ENCODE results near the gene PROK1.

PROK1 gene

GRCh38 chr1:110452330-110452729 lies 1.4 kb downstream of the PROK1 start:
- Histone ChIP-seq H2AFZ (ENCODE audit: low read length) (no peak overlapping the region), H3K4me3 (ENCODE audit: low read depth, low read length, poor library complexity, severe bottlenecking) (no peak overlapping the region), H3K9me2 (ENCODE audit: low read depth, low read length) (no peaks in the 10 kb centered on the region), H3K36me3 (ENCODE audit: insufficient read depth, low read length) (no peaks in the 10 kb centered on the region), H4K20me1 (ENCODE audit: insufficient read depth, low read length) (no peaks in the 10 kb centered on the region), H3K9ac (ENCODE audit: low read length) (no peak overlapping the region), H3F3A (ENCODE audit: insufficient read depth, low read length) (no peaks in the 10 kb centered on the region), H3K79me2 (ENCODE audit: insufficient read depth, low read length) (no peaks in the 10 kb centered on the region), H3K27ac (ENCODE audit: low read depth, low read length, poor library complexity, severe bottlenecking) (no peak overlapping the region), H3K4me2 (ENCODE audit: low read length) (no peak overlapping the region), H3K27me3 (ENCODE audit: insufficient read depth, low read length) (peaks cover 3% of the 10 kb centered on the region; the same call in 1 of the 2 replicates), H3K9me3 (ENCODE audit: low read length) (no peaks in the 10 kb centered on the region), H3K4me1 (ENCODE audit: insufficient read depth, low read length, severe bottlenecking) (no peaks in the 10 kb centered on the region)
- no peak for TF ChIP-seq EZH2 (IDR thresholded peaks at IDR 0.05; ENCODE audit: borderline replicate concordance, low read length)
- TF ChIP-seq, protein P1, sequence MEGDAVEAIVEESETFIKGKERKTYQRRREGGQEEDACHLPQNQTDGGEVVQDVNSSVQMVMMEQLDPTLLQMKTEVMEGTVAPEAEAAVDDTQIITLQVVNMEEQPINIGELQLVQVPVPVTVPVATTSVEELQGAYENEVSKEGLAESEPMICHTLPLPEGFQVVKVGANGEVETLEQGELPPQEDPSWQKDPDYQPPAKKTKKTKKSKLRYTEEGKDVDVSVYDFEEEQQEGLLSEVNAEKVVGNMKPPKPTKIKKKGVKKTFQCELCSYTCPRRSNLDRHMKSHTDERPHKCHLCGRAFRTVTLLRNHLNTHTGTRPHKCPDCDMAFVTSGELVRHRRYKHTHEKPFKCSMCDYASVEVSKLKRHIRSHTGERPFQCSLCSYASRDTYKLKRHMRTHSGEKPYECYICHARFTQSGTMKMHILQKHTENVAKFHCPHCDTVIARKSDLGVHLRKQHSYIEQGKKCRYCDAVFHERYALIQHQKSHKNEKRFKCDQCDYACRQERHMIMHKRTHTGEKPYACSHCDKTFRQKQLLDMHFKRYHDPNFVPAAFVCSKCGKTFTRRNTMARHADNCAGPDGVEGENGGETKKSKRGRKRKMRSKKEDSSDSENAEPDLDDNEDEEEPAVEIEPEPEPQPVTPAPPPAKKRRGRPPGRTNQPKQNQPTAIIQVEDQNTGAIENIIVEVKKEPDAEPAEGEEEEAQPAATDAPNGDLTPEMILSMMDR (IDR thresholded peaks at IDR 0.05; ENCODE audit: low read length): no peak

DNA sequence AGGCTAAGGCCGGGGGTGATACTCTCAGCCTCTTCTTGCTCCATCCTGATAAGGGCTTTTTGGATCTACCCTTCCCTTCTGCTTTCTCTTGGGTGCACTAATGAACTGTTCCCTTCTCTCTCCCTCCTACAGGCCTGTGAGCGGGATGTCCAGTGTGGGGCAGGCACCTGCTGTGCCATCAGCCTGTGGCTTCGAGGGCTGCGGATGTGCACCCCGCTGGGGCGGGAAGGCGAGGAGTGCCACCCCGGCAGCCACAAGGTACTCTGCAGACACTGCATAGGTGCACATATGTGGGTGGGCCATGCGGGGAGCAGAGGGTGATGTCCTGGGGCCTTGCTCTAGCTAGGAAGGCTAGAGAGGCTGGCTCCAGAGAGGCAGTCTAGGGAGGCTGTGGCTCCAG lies 2.9 kb downstream of the PROK1 start:
- TF ChIP-seq, protein P1 (IDR thresholded peaks at IDR 0.05; ENCODE audit: low read length): no peak
- no peak for TF ChIP-seq EZH2 (IDR thresholded peaks at IDR 0.05; ENCODE audit: borderline replicate concordance, low read length)
- peaks cover 3% of the 10 kb centered on the region; the same call in 1 of the 2 replicates for H3K27me3 ChIP-seq (ENCODE audit: insufficient read depth, low read length)
- H3K4me1 ChIP-seq (ENCODE audit: insufficient read depth, low read length, severe bottlenecking): no peaks in the 10 kb centered on the region

GRCh38 chr1:110454328-110454727 lies 3.4 kb downstream of the PROK1 start:
- H3K27me3 ChIP-seq (ENCODE audit: insufficient read depth, low read length): peaks cover 3% of the 10 kb centered on the region; the same call in 1 of the 2 replicates
- TF ChIP-seq, protein P1 (IDR thresholded peaks at IDR 0.05; ENCODE audit: low read length): no peak
- no peak for TF ChIP-seq EZH2 (IDR thresholded peaks at IDR 0.05; ENCODE audit: borderline replicate concordance, low read length)
- no peak overlapping the region for H2AFZ ChIP-seq (ENCODE audit: low read length)
- H3K9ac ChIP-seq (ENCODE audit: low read length): no peak overlapping the region
- no peaks in the 10 kb centered on the region for H4K20me1 ChIP-seq (ENCODE audit: insufficient read depth, low read length)
- no peak overlapping the region for H3K4me2 ChIP-seq (ENCODE audit: low read length)
- no peaks in the 10 kb centered on the region for H3F3A ChIP-seq (ENCODE audit: insufficient read depth, low read length)
- no peak overlapping the region for H3K27ac ChIP-seq (ENCODE audit: low read depth, low read length, poor library complexity, severe bottlenecking)
- no peaks in the 10 kb centered on the region for H3K79me2 ChIP-seq (ENCODE audit: insufficient read depth, low read length)
- no peak overlapping the region for H3K4me3 ChIP-seq (ENCODE audit: low read depth, low read length, poor library complexity, severe bottlenecking)
- H3K4me1 ChIP-seq (ENCODE audit: insufficient read depth, low read length, severe bottlenecking): no peaks in the 10 kb centered on the region
- no peaks in the 10 kb centered on the region for H3K36me3 ChIP-seq (ENCODE audit: insufficient read depth, low read length)
- H3K9me2 ChIP-seq (ENCODE audit: low read depth, low read length): no peaks in the 10 kb centered on the region
- H3K9me3 ChIP-seq (ENCODE audit: low read length): no peaks in the 10 kb centered on the region

More for the DNA sequence above, 2.9 kb downstream of the PROK1 start:
- Histone ChIP-seq H3K4me2 (ENCODE audit: low read length) (no peak overlapping the region), H3K36me3 (ENCODE audit: insufficient read depth, low read length) (no peaks in the 10 kb centered on the region), H2AFZ (ENCODE audit: low read length) (no peak overlapping the region), H3F3A (ENCODE audit: insufficient read depth, low read length) (no peaks in the 10 kb centered on the region), H3K27ac (ENCODE audit: low read depth, low read length, poor library complexity, severe bottlenecking) (no peak overlapping the region), H3K9ac (ENCODE audit: low read length) (no peak overlapping the region), H3K79me2 (ENCODE audit: insufficient read depth, low read length) (no peaks in the 10 kb centered on the region), H3K9me2 (ENCODE audit: low read depth, low read length) (no peaks in the 10 kb centered on the region), H3K4me3 (ENCODE audit: low read depth, low read length, poor library complexity, severe bottlenecking) (no peak overlapping the region), H4K20me1 (ENCODE audit: insufficient read depth, low read length) (no peaks in the 10 kb centered on the region), H3K9me3 (ENCODE audit: low read length) (no peaks in the 10 kb centered on the region)
